ENCODE measurements around the gene RGMA.
A peak's percentile ranks its signal among the peaks of the same experiment; 100 is the strongest.
"Not testable (repeated sequence)": the region's sequence is repeated elsewhere in the genome, so short reads cannot be mapped to it uniquely, and the experiment has no call there.

RGMA gene

DNA sequence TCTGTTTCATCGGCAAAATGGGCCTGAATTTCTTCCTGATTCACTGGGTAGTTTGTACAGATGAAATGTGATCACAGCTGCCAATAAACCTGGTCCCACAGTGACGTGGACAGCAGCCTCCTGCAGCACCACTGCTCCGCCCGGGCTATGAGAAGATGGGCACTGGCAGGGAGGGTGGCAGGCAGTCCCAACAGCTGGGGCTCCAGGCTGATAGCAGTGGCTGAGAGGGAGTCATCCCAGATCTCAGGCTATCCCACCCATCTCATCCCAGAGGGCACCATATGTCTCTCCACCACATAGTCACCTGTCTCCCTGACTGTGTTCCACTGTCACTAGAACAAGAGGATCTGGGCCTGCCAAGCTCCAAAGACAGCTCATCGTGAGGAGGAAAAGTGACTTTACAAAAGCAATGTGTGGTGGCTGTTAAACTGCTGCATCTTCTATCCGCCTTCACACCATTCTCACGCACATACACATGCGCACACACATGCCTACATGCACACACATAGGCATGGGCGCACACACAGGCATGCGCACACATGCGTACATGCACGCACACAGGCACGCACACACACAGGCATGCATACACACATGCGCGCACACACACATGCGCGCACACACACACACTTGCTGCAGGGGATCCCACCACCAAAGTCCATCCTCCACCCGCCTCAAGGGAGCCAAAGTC, 46.2 kb downstream of the RGMA start:
- peaks cover 4% of the 10 kb centered on the region for H3K9me3 Mint-ChIP-seq

DNA sequence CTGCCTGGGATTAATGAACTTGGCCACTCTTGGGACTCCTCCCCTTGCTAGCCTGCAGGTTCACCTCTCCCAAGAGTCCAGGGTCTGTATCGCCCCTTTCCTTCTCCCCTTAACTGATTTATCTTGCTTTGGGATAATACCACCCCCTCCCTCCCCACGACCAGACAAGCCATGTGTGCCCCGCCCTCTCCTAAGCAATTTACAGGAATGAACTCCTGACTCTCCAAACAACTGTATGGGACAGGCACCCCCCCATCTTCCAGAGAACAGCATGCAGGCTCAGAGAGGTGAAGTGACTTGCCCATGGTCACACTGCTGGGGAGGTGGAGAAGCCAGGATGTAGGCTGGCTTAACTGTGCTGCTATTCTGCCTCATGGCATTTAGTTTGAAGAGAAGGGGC, 46.8 kb downstream of the RGMA start:
- H3K36me3 Mint-ChIP-seq (ENCODE audit: low read depth): peaks cover 40% of the 10 kb centered on the region
- TF ChIP-seq, protein P1, sequence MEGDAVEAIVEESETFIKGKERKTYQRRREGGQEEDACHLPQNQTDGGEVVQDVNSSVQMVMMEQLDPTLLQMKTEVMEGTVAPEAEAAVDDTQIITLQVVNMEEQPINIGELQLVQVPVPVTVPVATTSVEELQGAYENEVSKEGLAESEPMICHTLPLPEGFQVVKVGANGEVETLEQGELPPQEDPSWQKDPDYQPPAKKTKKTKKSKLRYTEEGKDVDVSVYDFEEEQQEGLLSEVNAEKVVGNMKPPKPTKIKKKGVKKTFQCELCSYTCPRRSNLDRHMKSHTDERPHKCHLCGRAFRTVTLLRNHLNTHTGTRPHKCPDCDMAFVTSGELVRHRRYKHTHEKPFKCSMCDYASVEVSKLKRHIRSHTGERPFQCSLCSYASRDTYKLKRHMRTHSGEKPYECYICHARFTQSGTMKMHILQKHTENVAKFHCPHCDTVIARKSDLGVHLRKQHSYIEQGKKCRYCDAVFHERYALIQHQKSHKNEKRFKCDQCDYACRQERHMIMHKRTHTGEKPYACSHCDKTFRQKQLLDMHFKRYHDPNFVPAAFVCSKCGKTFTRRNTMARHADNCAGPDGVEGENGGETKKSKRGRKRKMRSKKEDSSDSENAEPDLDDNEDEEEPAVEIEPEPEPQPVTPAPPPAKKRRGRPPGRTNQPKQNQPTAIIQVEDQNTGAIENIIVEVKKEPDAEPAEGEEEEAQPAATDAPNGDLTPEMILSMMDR (IDR thresholded peaks at IDR 0.05; ENCODE audit: unreplicated experiment in 3 of 3): no peak
- no peak overlapping the region for H3K4me3 Mint-ChIP-seq
- peaks cover 30% of the 10 kb centered on the region for H3K4me1 Mint-ChIP-seq
- peaks cover 4% of the 10 kb centered on the region for H3K9me3 Mint-ChIP-seq
- H3K27me3 Mint-ChIP-seq (ENCODE audit: low read depth): peaks cover 5% of the 10 kb centered on the region
- H3K27ac Mint-ChIP-seq: no peak overlapping the region

More for the DNA sequence above, 46.2 kb downstream of the RGMA start:
- peak overlapping the region in 2 of 3 experiments; percentile 6 to 32 for H3K27ac Mint-ChIP-seq
- H3K4me1 Mint-ChIP-seq: peaks cover 24% of the 10 kb centered on the region
- peaks cover under 1% of the 10 kb centered on the region for H3K27me3 Mint-ChIP-seq (ENCODE audit: low read depth)
- peaks cover 45% of the 10 kb centered on the region for H3K36me3 Mint-ChIP-seq (ENCODE audit: low read depth)
- no peak overlapping the region for H3K4me3 Mint-ChIP-seq
- TF ChIP-seq, protein P1 (IDR thresholded peaks at IDR 0.05; ENCODE audit: unreplicated experiment in 3 of 3): no peak

DNA sequence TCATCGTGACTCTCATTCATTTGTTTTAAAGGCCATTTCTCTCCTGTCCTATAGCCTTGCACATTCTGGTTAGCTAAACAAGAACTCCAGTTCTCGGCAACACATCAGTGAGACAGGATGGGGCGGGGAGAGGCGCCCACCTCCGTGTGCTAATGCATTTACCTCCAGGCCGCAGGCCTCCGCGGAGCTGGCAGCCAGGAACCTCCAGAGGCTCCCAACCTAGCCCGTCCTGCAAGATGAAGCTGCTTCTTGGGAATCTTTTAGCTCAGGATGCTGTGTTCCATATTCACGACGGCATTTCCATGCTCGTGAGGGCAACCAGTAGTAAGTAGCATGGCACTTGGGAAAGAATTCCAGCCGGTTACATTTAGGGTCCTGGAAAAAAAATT, 47.9 kb downstream of the RGMA start:
- H3K36me3 Mint-ChIP-seq (ENCODE audit: low read depth): peaks cover 31% of the 10 kb centered on the region
- H3K27ac Mint-ChIP-seq: peak overlapping the region in 2 of 3 experiments; percentile 10 to 29
- peaks cover 5% of the 10 kb centered on the region for H3K27me3 Mint-ChIP-seq (ENCODE audit: low read depth)
- TF ChIP-seq, protein P1 (IDR thresholded peaks at IDR 0.05; ENCODE audit: unreplicated experiment in 3 of 3): no peak
- peaks cover 4% of the 10 kb centered on the region for H3K9me3 Mint-ChIP-seq
- peaks cover 32% of the 10 kb centered on the region for H3K4me1 Mint-ChIP-seq
- H3K4me3 Mint-ChIP-seq: no peak overlapping the region

DNA sequence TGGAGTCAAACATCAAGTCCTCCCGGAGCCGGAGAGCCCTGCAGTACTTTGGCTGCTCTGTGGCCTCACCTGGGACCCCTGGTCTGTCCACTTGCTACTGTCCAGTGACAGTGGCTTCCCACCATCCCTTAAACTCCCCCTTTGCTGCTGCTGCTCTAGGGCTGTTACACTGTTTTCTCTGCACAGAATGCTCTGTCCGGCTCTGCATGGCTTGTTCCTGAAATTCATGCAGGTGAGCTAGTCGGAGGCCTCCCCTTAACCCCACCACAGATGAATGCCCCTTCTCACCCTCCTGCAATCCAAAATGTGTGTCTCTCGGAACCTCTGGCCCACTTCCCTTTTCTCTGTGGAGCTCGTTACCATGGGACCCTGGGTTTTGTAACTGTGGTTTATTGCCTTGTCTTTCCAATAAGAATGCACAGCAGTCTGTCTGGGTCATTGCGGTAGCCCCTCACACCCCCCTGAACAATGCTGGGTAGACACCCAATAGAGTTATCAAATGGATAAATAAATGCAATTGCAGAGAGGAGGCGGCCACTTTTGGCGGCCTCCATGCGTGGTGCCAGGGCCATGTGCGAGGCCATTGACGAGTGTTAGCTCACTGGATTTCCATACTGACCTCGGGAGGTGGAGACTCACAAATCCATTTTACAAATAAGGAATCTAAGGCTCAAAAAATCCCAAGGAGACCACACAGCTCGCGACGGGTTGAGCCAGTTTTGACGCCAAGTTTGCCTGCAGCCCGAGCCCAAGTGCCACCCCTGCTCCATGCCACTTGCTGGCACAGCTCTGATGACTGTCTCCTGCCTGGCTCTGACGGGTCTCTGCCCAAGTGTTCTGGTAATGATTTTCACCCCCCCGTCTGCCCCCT, 48.5 kb downstream of the RGMA start:
- Mint-ChIP-seq H3K27me3 (ENCODE audit: low read depth) (peaks cover 9% of the 10 kb centered on the region), H3K9me3 (no peaks in the 10 kb centered on the region), H3K36me3 (ENCODE audit: low read depth) (peaks cover 25% of the 10 kb centered on the region), H3K4me3 (no peak overlapping the region), H3K4me1 (peaks cover 36% of the 10 kb centered on the region), H3K27ac (peak overlapping the region in 2 of 3 experiments; percentile 10 to 29)
- TF ChIP-seq, protein P1 (IDR thresholded peaks at IDR 0.05; ENCODE audit: unreplicated experiment in 3 of 3): no peak

DNA sequence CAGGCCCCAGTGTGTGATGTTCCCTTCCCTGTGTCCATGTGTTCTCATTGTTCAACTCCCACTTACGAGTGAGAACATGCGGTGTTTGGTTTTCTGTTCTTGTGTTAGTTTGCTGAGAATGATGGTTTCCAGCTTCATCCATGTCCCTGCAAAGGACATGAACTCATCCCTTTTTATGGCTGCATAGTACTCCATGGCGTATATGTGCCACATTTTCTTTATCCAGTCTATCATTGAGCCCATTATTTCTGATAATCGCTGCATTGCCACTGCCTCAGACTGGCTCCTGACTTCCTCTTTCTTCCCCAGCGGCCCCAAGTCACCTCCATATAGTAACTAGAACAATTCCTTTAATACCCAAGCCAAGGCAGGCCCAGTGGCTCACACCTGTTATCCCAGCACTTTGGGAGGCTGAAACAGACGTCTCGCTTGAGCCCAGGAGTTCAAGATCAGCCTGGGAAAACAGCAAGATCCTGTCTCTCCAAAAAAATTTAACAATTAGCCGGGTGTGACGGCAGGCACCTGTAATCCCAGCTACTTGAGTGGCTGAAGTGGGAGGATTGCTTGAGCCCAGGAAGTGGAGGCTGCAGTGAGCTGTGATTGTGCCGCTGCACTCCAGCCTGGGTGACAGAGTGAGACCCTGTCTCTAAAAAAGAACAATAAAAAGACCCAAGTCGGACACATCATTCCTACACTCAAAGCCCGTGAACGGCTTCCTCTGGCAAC, 49.3 kb downstream of the RGMA start:
- H3K4me3 Mint-ChIP-seq; H3K27me3 Mint-ChIP-seq (ENCODE audit: low read depth); H3K9me3 Mint-ChIP-seq: not testable (repeated sequence)
- Mint-ChIP-seq H3K27ac (peak overlapping the region in 2 of 3 experiments; percentile 29 to 58), H3K4me1 (peaks cover 36% of the 10 kb centered on the region), H3K36me3 (ENCODE audit: low read depth) (peaks cover 17% of the 10 kb centered on the region)

All from nephron (organoid).